ENCODE data around the gene ZNF30. TPM values are rescaled to one million over a fixed set of nuclear protein-coding genes. Genes with fewer than 3 reads are reported as not detected.

ZNF30 gene
- total and polyA plus RNA-seq, 4 donors, result 1.3 to 1.8 (median 1.7) TPM

DNA sequence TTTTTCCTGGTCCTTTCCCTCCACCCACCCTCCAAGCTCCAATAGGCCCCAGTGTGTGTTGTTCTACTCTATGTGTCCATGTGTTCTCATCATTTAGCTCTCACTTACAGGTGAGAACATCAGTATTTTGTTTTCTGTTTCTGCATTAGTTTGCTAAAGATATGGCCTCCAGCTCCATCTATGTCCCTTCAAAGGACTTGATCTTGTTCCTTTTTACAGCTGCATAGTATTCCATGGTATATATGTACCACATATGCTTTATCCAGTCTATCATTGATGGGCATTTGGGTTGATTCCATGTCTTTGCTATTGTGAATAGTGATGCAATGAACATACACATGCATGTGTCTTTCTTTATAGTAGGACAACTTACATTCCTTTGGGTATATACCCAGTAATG, 47.1 kb upstream of the ZNF30 start:
- no peaks in the 10 kb centered on the region for H3K36me3 ChIP-seq (ENCODE audit: control insufficient read depth in 4 of 4, insufficient read depth in 3 of 4, low read depth in 1 of 4, low read length in 3 of 4)
- TF ChIP-seq NR2F2 (IDR thresholded peaks at IDR 0.05) (no peak), ATF3 (IDR thresholded peaks at IDR 0.05) (no peak), CTCF (IDR thresholded peaks at IDR 0.05; ENCODE audit: low read depth, low read length, missing input control) (no peak), EGR1 (IDR thresholded peaks at IDR 0.05; ENCODE audit: low read depth in 2 of 2) (no peak), FOXA1 (IDR thresholded peaks at IDR 0.05) (no peak), YY1 (IDR thresholded peaks at IDR 0.05) (no peak), GABPA (IDR thresholded peaks at IDR 0.05 in 1 of 2, conservative IDR thresholded peaks at IDR 0.05 in 1 of 2) (no peak), RXRA (IDR thresholded peaks at IDR 0.05) (no peak), SP1 (IDR thresholded peaks at IDR 0.05) (no peak), MAX (IDR thresholded peaks at IDR 0.05) (no peak), TAF1 (conservative IDR thresholded peaks at IDR 0.05) (no peak)
- DNase-seq (ENCODE audit: low spot score), result no peak
- H3K9ac ChIP-seq (ENCODE audit: low read depth in 1 of 2, low read length in 2 of 2), result no peak overlapping the region
- no peaks in the 10 kb centered on the region for H3K4me1 ChIP-seq (ENCODE audit: control insufficient read depth in 4 of 4, insufficient read depth in 4 of 4, low read length in 3 of 4)
- H3K9me3 ChIP-seq (ENCODE audit: control insufficient read depth in 4 of 4, low read length in 3 of 4), result peaks cover 0 to 16% (median 5%) of the 10 kb centered on the region in 4 donors
- peaks cover 0 to 2% (median 0%) of the 10 kb centered on the region in 4 donors for H3K27me3 ChIP-seq (ENCODE audit: control insufficient read depth in 4 of 4, insufficient read depth in 4 of 4, low read length in 3 of 4)
- no peak overlapping the region for H3K27ac ChIP-seq (ENCODE audit: low read depth in 1 of 2, low read length in 2 of 2)
- no peak overlapping the region for H3K4me3 ChIP-seq (ENCODE audit: low read depth in 1 of 3, low read length in 3 of 3)

DNA sequence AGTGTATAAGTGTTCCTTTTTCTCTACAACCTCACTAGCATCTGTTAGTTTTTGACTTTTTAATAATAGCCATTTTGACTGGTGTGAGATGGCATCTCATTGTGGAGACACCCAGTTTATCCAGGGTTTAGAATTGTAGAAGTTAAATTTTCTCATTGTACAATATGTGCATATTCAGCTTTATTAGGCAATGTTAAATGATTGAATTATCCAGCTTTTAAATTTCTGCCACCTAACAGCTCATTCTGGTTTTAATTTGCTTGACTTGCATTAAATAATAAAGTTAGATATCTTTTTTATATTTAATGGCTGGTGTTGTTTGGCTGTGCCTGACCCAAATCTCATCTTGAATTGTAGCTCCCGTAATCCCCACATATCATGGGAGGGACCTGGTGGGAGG, 46.7 kb upstream of the ZNF30 start:
- no peak overlapping the region for H3K9ac ChIP-seq (ENCODE audit: low read depth in 1 of 2, low read length in 2 of 2)
- peaks cover 0 to 16% (median 6%) of the 10 kb centered on the region in 4 donors for H3K9me3 ChIP-seq (ENCODE audit: control insufficient read depth in 4 of 4, low read length in 3 of 4)
- H3K36me3 ChIP-seq (ENCODE audit: control insufficient read depth in 4 of 4, insufficient read depth in 3 of 4, low read depth in 1 of 4, low read length in 3 of 4), result no peaks in the 10 kb centered on the region
- H3K4me3 ChIP-seq (ENCODE audit: low read depth in 1 of 3, low read length in 3 of 3), result no peak overlapping the region
- peaks cover 0 to 2% (median 0%) of the 10 kb centered on the region in 4 donors for H3K27me3 ChIP-seq (ENCODE audit: control insufficient read depth in 4 of 4, insufficient read depth in 4 of 4, low read length in 3 of 4)
- TF ChIP-seq GABPA (IDR thresholded peaks at IDR 0.05 in 1 of 2, conservative IDR thresholded peaks at IDR 0.05 in 1 of 2) (no peak), HNF4G (IDR thresholded peaks at IDR 0.05) (no peak), RXRA (IDR thresholded peaks at IDR 0.05) (no peak), JUND (IDR thresholded peaks at IDR 0.05) (no peak), ZBTB33 (IDR thresholded peaks at IDR 0.05) (no peak), HNF4A (conservative IDR thresholded peaks at IDR 0.05) (no peak), NR2F2 (IDR thresholded peaks at IDR 0.05) (no peak), FOXA1 (IDR thresholded peaks at IDR 0.05) (no peak), YY1 (IDR thresholded peaks at IDR 0.05) (no peak), CTCF (IDR thresholded peaks at IDR 0.05; ENCODE audit: low read depth, low read length, missing input control) (no peak), ATF3 (IDR thresholded peaks at IDR 0.05) (no peak)
- H3K4me1 ChIP-seq (ENCODE audit: control insufficient read depth in 4 of 4, insufficient read depth in 4 of 4, low read length in 3 of 4), result no peaks in the 10 kb centered on the region
- DNase-seq (ENCODE audit: low spot score), result no peak
- no peak overlapping the region for H3K27ac ChIP-seq (ENCODE audit: low read depth in 1 of 2, low read length in 2 of 2)
- 86% methylated on average over 1 of the region's 1 CpG for WGBS
